Adrenal gland (tissue), 12 donors: ENCODE measurements around the gene CREBL2. TPM values are rescaled to one million over a fixed set of nuclear protein-coding genes. Genes with fewer than 3 reads are reported as not detected.

ENCODE experiments used
- DNase-seq, 7 donors: peaks; one replicate each; pipeline ENCODE4 v3.0.0-alpha.2; 2019 to 2020
- H3K27ac ChIP-seq, 5 donors: fragments of 200-600 bp; sonication (generic) in 4 of 5; 1 replicate in 3 of 5; 2 replicates in 2 of 5; pipeline versions ENCODE4 v1.5.1 to v1.8.0; 2016 to 2020; ENCODE audit warnings: mild to moderate bottlenecking in 1 of 5
- H3K27me3 ChIP-seq: fragments of 200-600 bp; 2 replicates; pipeline ENCODE4 v1.8.0; 2021
- H3K36me3 ChIP-seq, 2 donors: fragments of 200-600 bp; replicated peaks in 1 of 2; 1 replicate in 1 of 2; 2 replicates in 1 of 2; pipeline versions ENCODE4 v1.5.1 to v1.8.0; 2018 to 2022
- H3K4me1 ChIP-seq, 2 donors: fragments of 200-600 bp; replicated peaks in 1 of 2; 1 replicate in 1 of 2; 2 replicates in 1 of 2; pipeline versions ENCODE4 v1.5.1 to v1.8.0; 2018 to 2021
- H3K4me3 ChIP-seq, 4 donors: fragments of 200-600 bp; sonication (generic) in 3 of 4; one replicate each; pipeline ENCODE4 v1.5.1; 2016 to 2018
- H3K9me3 ChIP-seq, 3 donors: fragments of 200-600 bp; sonication (generic) in 1 of 3; replicated peaks in 1 of 3; 1 replicate in 2 of 3; 2 replicates in 1 of 3; pipeline versions ENCODE4 v1.5.1 to v1.8.0; 2016 to 2021
- POLR2A ChIP-seq, 2 donors: fragments of 450-650 bp; IDR thresholded peaks; one replicate each; pipeline ENCODE4 v1.6.1; 2017; ENCODE audit warnings: antibody characterized with exemption in 2 of 2, mild to moderate bottlenecking in 2 of 2, moderate library complexity in 1 of 2
- WGBS, 4 donors: extraction: QIAGEN DNeasy Blood & Tissue Kit in 2 of 4; methylation state at CpG; one replicate each; pipeline versions ENCODE4 v1.1.5 to v1.1.7; 2013 to 2017; 5-methylcytosine and 5-hydroxymethylcytosine counted together
- intact Hi-C, 2 donors: fragments of 100-400 bp; cut with DNase I; formaldehyde crosslinking; loops; one replicate each; pipeline versions ENCODE4 v1.14.1 to v1.15.0; 2022 to 2023
- polyA plus RNA-seq, 3 donors: library from polyadenylated mRNA; stranded (reverse); fragments of 200-250 nt in 2 of 3; fragments of 350-450 nt in 1 of 3; fragmentation: Illumina TruSeq in 1 of 3; extraction: RNeasy Lipid Tissue Mini Kit (QIAGEN cat#74804) in 1 of 3; gene quantifications; one replicate each; pipeline ENCODE4 v1.2.3, GENCODE V29; 2013 to 2014
- total RNA-seq, 9 donors: library from RNA; depleted of rRNA in 4 of 9; stranded (reverse); fragments of >200 nt in 4 of 9; fragments of 120-200 nt in 1 of 9; fragmentation: NEBNext Ultra II Directional in 1 of 9; extraction: Animal tissue kit (Norgen Biotek cat#: 25700) in 1 of 9; gene quantifications; one replicate each; pipeline versions ENCODE4 v1.1.0 to v1.2.4, GENCODE V29; 2013 to 2023
- donor health status: healthy with polysubstance abuse.
- donor health status: Bipolar disorder and iron deficiency.
- donor health status: DM: yes; HTN: yes; CAD: no.
- donor health status: DM: no; HTN: no; CAD: no.
- donor health status: DM: no; HTN: no; CAD: no.
- donor health status: DM: yes; HTN: yes; CAD: no.

The CREBL2 gene
- total and polyA plus RNA-seq, 12 donors = 41.5 to 357 (median 141) TPM

DNA sequence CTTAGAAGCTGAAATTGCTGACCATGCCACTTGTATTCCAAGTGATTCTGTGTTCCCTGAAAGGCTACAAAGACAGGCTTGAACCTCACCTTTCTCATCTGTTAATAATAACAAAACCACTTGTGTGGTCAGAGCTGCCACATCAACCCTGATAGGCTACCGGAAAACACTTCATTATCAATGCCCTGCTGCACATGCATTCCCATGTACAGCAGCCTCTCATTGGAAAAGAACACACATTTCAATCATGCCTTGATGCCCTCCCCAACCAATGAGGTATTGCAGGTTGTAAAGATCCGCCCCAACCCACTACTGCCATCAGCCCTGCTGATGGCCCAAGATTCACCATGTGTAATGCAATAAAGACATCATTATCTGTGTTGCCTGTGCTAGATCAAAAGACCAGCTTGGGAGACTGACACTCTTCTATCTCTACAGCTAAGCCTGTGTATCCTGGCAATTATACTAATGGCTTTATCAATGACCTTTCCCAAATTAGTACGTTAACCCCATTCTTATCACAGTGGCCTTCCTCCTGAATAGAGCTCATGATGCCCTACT, 81.5 kb downstream of the CREBL2 start:
- WGBS, 4 donors = 64 to 76% (median 70%) methylated on average over 3 of the region's 3 CpGs
- no peak for DNase-seq
- Histone ChIP-seq H3K9me3 (no peaks in the 10 kb centered on the region), H3K4me3 (no peak overlapping the region), H3K4me1 (peaks cover 0 to 10% of the 10 kb centered on the region in 2 donors), H3K27me3 (no peaks in the 10 kb centered on the region), H3K36me3 (no peaks in the 10 kb centered on the region), H3K27ac (no peak overlapping the region)
- TF ChIP-seq POLR2A (IDR thresholded peaks at IDR 0.05) = no peak
- intact Hi-C loops = no loop called here

Other genes starting within 250 kb of the CREBL2 start
- gene DUSP16, start 49.0 kb upstream of the CREBL2 start, total RNA-seq = 100 to 1,000 TPM in 6 of 9 donors, 10 to 100 TPM in 3; 36.4 to 374 (median 110) TPM
- gene DUSP16, start 49.0 kb upstream of the CREBL2 start, polyA plus RNA-seq = 100 to 1,000 TPM in 1 of 3 donors, 10 to 100 TPM in 2; 24.5 to 108 (median 32.2) TPM
- gene GPR19, start 84.3 kb downstream of the CREBL2 start, total RNA-seq = 1 to 10 TPM in 2 of 9 donors, under 1 TPM in 4, not detected in 3; 0.56 to 1.1 (median 0.78) TPM
- 1 to 10 TPM in 2 of 3 donors, under 1 TPM in 1; 0.98 to 1.8 (median 1.1) TPM for gene GPR19, start 84.3 kb downstream of the CREBL2 start, polyA plus RNA-seq
- 10 to 100 TPM; 37.9 to 97.8 (median 64.4) TPM for gene CDKN1B, start 105.5 kb downstream of the CREBL2 start, total RNA-seq
- 10 to 100 TPM; 18.2 to 80.3 (median 25.3) TPM for gene CDKN1B, start 105.5 kb downstream of the CREBL2 start, polyA plus RNA-seq
- gene APOLD1, start 173.8 kb downstream of the CREBL2 start, total RNA-seq = 10 to 100 TPM in 4 of 9 donors, 1 to 10 TPM in 5; 2.1 to 11.5 (median 8.1) TPM
- gene APOLD1, start 173.8 kb downstream of the CREBL2 start, polyA plus RNA-seq = 1 to 10 TPM; 1.2 to 7.6 (median 6.9) TPM
- gene DDX47, start 201.5 kb downstream of the CREBL2 start, total RNA-seq = 10 to 100 TPM; 28.8 to 77.3 (median 45.2) TPM
- 10 to 100 TPM; 31.6 to 70.3 (median 34.0) TPM for gene DDX47, start 201.5 kb downstream of the CREBL2 start, polyA plus RNA-seq